Esophagus (tissue), 2 donors: ENCODE measurements around the gene TRIM33. TPM values are rescaled to one million over a fixed set of nuclear protein-coding genes. Genes with fewer than 3 reads are reported as not detected.

ENCODE experiments used
- polyA plus RNA-seq, 2 donors: library from polyadenylated mRNA; stranded (reverse); fragments of 200-250 nt; gene quantifications; one replicate each; pipeline ENCODE4 v1.2.3, GENCODE V29; 2013
- donor health status: healthy with polysubstance abuse.
- donor health status: Bipolar disorder and iron deficiency.

The TRIM33 gene
- polyA plus RNA-seq, 2 donors, result 7.1 to 10.2 TPM

Other genes starting within 250 kb of the TRIM33 start
- gene BCAS2, start 70.4 kb upstream of the TRIM33 start, polyA plus RNA-seq, result 10 to 100 TPM; 32.3 to 32.7 TPM
- gene DENND2C, start 158.8 kb upstream of the TRIM33 start, polyA plus RNA-seq, result 10 to 100 TPM; 21.4 to 35.6 TPM
- under 1 TPM; 0.11 to 0.18 TPM for gene AMPD1, start 184.3 kb upstream of the TRIM33 start, polyA plus RNA-seq
- gene NRAS, start 205.6 kb upstream of the TRIM33 start, polyA plus RNA-seq, result 10 to 100 TPM; 12.7 to 12.8 TPM
- 100 to 1,000 TPM in 1 of 2 donors, 10 to 100 TPM in 1; 77.0 to 146 TPM for gene CSDE1, start 246.8 kb upstream of the TRIM33 start, polyA plus RNA-seq